Measurements from ENCODE around the gene LZIC. TPM values are rescaled to one million over a fixed set of nuclear protein-coding genes. Genes with fewer than 3 reads are reported as not detected.

Gene LZIC
- total RNA-seq, 1 donor from 2014 or later: 29.7 TPM

- intact Hi-C loops (cut with DNase I): no loop called here
- no peak for DNase-seq (ENCODE audit: low spot score)
These were observed 30.8 kb downstream of the LZIC start for GRCh38 chr1:9912264-9912936.

- intact Hi-C loops (cut with DNase I): loop anchor here (2.0 kb wide), 2 partner anchors 32 to 36 kb away; partner anchors contain the start of genes LZIC and NMNAT1
- DNase-seq (ENCODE audit: low spot score): peak; percentile 100
These were observed 32.6 kb downstream of the LZIC start for GRCh38 chr1:9910423-9911178.

- DNase-seq (ENCODE audit: low spot score): no peak
- intact Hi-C loops (cut with DNase I): loop anchor here (2.0 kb wide), 2 partner anchors 33 to 35 kb away; partner anchors contain the start of genes LZIC and NMNAT1
These were observed 33.1 kb downstream of the LZIC start, which contains the start of gene CTNNBIP1 for GRCh38 chr1:9910076-9910422. TSS of gene CTNNBIP1 (minus strand) at chr1:9910269. CDS start at chr1:9872064, 38,205 bp downstream.

GRCh38 chr1:9909234-9910046 lies 33.8 kb downstream of the LZIC start:
- DNase-seq (ENCODE audit: low spot score): no peak
- intact Hi-C loops (cut with DNase I): loop anchor here (2.0 kb wide), 2 partner anchors 33 to 35 kb away; partner anchors contain the start of genes LZIC and NMNAT1

GRCh38 chr1:9908871-9909233 lies 34.3 kb downstream of the LZIC start:
- intact Hi-C loops (cut with DNase I): no loop called here
- DNase-seq (ENCODE audit: low spot score): no peak

- DNase-seq (ENCODE audit: low spot score): no peak
- intact Hi-C loops (cut with DNase I): no loop called here
These were observed 35.8 kb downstream of the LZIC start for GRCh38 chr1:9907441-9907840.

- intact Hi-C loops (cut with DNase I): no loop called here
- DNase-seq (ENCODE audit: low spot score): no peak
These were observed 36.7 kb downstream of the LZIC start for GRCh38 chr1:9906466-9906865.

- no peak for DNase-seq (ENCODE audit: low spot score)
- intact Hi-C loops (cut with DNase I): no loop called here
These were observed 38.2 kb downstream of the LZIC start for GRCh38 chr1:9905010-9905409.

- no peak for DNase-seq (ENCODE audit: low spot score)
- intact Hi-C loops (cut with DNase I): no loop called here
These were observed 38.6 kb downstream of the LZIC start for GRCh38 chr1:9904596-9904995.

- intact Hi-C loops (cut with DNase I): no loop called here
These were observed 39.2 kb downstream of the LZIC start for GRCh38 chr1:9903801-9904527.

GRCh38 chr1:9902060-9902452 lies 41.1 kb downstream of the LZIC start:
- intact Hi-C loops (cut with DNase I): no loop called here
- no peak for DNase-seq (ENCODE audit: low spot score)

More at GRCh38 chr1:9903801-9904527, 39.2 kb downstream of the LZIC start:
- no peak for DNase-seq (ENCODE audit: low spot score)

GRCh38 chr1:9901148-9902059 lies 41.8 kb downstream of the LZIC start:
- intact Hi-C loops (cut with DNase I): no loop called here
- DNase-seq (ENCODE audit: low spot score): no peak

GRCh38 chr1:9900142-9901043 lies 42.8 kb downstream of the LZIC start:
- DNase-seq (ENCODE audit: low spot score): peak; percentile 91
- intact Hi-C loops (cut with DNase I): no loop called here

GRCh38 chr1:9894115-9894514 lies 49.1 kb downstream of the LZIC start:
- intact Hi-C loops (cut with DNase I): no loop called here
- no peak for DNase-seq (ENCODE audit: low spot score)

GRCh38 chr1:9892563-9893528 lies 50.3 kb downstream of the LZIC start:
- intact Hi-C loops (cut with DNase I): no loop called here
- no peak for DNase-seq (ENCODE audit: low spot score)

- no peak for DNase-seq (ENCODE audit: low spot score)
- intact Hi-C loops (cut with DNase I): no loop called here
These were observed 52.0 kb downstream of the LZIC start for GRCh38 chr1:9891207-9891606.
